A673 (cell line): ENCODE results near the gene LTC4S. TPM values are rescaled to one million over a fixed set of nuclear protein-coding genes. Genes with fewer than 3 reads are reported as not detected.

ENCODE experiments used
- BruUV-seq: library from RNA; stranded (reverse); fragments of 400-500 nt; replicated peaks from 2 replicates; lab custom pipeline; 2021; lab: Mats Ljungman, UMichigan
- CTCF ChIA-PET: fragments of 300-600 bp; sonication (Branson Sonifier 250); formaldehyde crosslinking; loops from one replicate; lab custom pipeline; 2022; ENCODE audit warnings: antibody characterized with exemption; lab: Charles Lee
- POLR2A ChIA-PET: fragments of 300-600 bp; sonication (Branson Sonifier 250); formaldehyde crosslinking; loops from one replicate; lab custom pipeline; 2022; ENCODE audit warnings: antibody characterized with exemption; ENCODE audit not compliant: low non-redundant PET; lab: Charles Lee
- DNase-seq: peaks from one replicate; pipeline ENCODE4 v3.0.0-alpha.2; 2015; ENCODE audit warnings: low spot score
- H3K27ac ChIP-seq: fragments of 200-600 bp; sonication (generic); 2 replicates; pipeline ENCODE4 v1.5.1; 2016; ENCODE audit warnings: mixed run types, low read depth, mild to moderate bottlenecking, mixed read lengths, antibody characterized with exemption, low read length; ENCODE audit not compliant: poor library complexity, severe bottlenecking
- H3K27me3 ChIP-seq: fragments of 200-600 bp; sonication (generic); replicated peaks from 2 replicates; pipeline ENCODE4 v1.6.1; 2017; ENCODE audit warnings: mixed run types, low read depth, mild to moderate bottlenecking, mixed read lengths, antibody characterized with exemption, low read length; ENCODE audit not compliant: insufficient read depth, poor library complexity
- H3K36me3 ChIP-seq: fragments of 200-600 bp; sonication (generic); 2 replicates; pipeline ENCODE4 v1.6.1; 2016; ENCODE audit warnings: mixed run types, mild to moderate bottlenecking, mixed read lengths, antibody characterized with exemption, low read length; ENCODE audit not compliant: insufficient read depth, poor library complexity, severe bottlenecking
- H3K4me1 ChIP-seq: fragments of 200-600 bp; sonication (generic); 2 replicates; pipeline ENCODE4 v1.6.1; 2017; ENCODE audit warnings: mixed run types, mild to moderate bottlenecking, mixed read lengths, antibody characterized with exemption, low read length; ENCODE audit not compliant: insufficient read depth, poor library complexity, severe bottlenecking
- H3K4me3 ChIP-seq: fragments of 200-600 bp; sonication (generic); 2 replicates; pipeline ENCODE4 v1.5.1; 2016; ENCODE audit warnings: low read depth, mixed run types, mild to moderate bottlenecking, mixed read lengths, low read length; ENCODE audit not compliant: poor library complexity, severe bottlenecking
- H3K9me3 ChIP-seq: fragments of 200-600 bp; sonication (generic); 2 replicates; pipeline ENCODE4 v1.6.1; 2016; ENCODE audit warnings: mixed run types, low read depth, mild to moderate bottlenecking, mixed read lengths, antibody characterized with exemption, low read length; ENCODE audit not compliant: poor library complexity, severe bottlenecking
- CTCF ChIP-seq: fragments of 300-800, 200-600 bp; sonication (generic); conservative IDR thresholded peaks from 2 replicates; pipeline ENCODE4 v1.5.1; 2017; ENCODE audit warnings: low read depth, mild to moderate bottlenecking, antibody characterized with exemption, low read length, moderate library complexity, mixed read lengths
- EZH2 ChIP-seq: fragments of 200-600 bp; sonication (generic); IDR thresholded peaks from 2 replicates; pipeline ENCODE4 v1.6.1; 2017; ENCODE audit warnings: borderline replicate concordance, low read depth, mild to moderate bottlenecking, mixed read lengths, antibody characterized with exemption, low read length; ENCODE audit not compliant: poor library complexity, severe bottlenecking
- intact Hi-C: fragments of 100-400 bp; cut with micrococcal nuclease; formaldehyde crosslinking; loops from one replicate; pipeline ENCODE4 v1.10.0; 2022; ENCODE audit not compliant: unreplicated experiment
- total RNA-seq: library from RNA; stranded (reverse); gene quantifications from 2 replicates; pipeline ENCODE4 v1.2.3, GENCODE V29; 2021

Gene LTC4S
- total RNA-seq, 1 experiment from 2014 or later = 0.58 TPM

GRCh38 chr5:179837076-179838011 is 43.6 kb downstream of the LTC4S start:
- intact Hi-C loops = no loop called here
- POLR2A ChIA-PET = no interaction called here

GRCh38 chr5:179839328-179840256 is 45.8 kb downstream of the LTC4S start:
- ChIA-PET CTCF (no interaction called here), POLR2A (no interaction called here)
- BruUV-seq = no TSS peak
- TF ChIP-seq EZH2 (no peak), CTCF (no peak)
- intact Hi-C loops = no loop called here
- no peak for DNase-seq
- peaks cover 23% of the 10 kb centered on the region for H3K36me3 ChIP-seq
- H3K4me3 ChIP-seq = no peak overlapping the region
- H3K27me3 ChIP-seq = no peaks in the 10 kb centered on the region
- H3K9me3 ChIP-seq = no peaks in the 10 kb centered on the region
- H3K27ac ChIP-seq = no peak overlapping the region
- H3K4me1 ChIP-seq = no peaks in the 10 kb centered on the region

More at GRCh38 chr5:179837076-179838011, 43.6 kb downstream of the LTC4S start:
- BruUV-seq = no TSS peak
- Histone ChIP-seq H3K36me3 (peaks cover 41% of the 10 kb centered on the region), H3K9me3 (no peaks in the 10 kb centered on the region), H3K27me3 (no peaks in the 10 kb centered on the region), H3K4me3 (no peak overlapping the region), H3K4me1 (no peaks in the 10 kb centered on the region), H3K27ac (no peak overlapping the region)
- DNase-seq = no peak
- CTCF ChIA-PET = no interaction called here
- TF ChIP-seq EZH2 = no peak
- TF ChIP-seq CTCF = no peak

GRCh38 chr5:179840321-179840720 is 46.5 kb downstream of the LTC4S start:
- TF ChIP-seq EZH2 = no peak
- no peak for TF ChIP-seq CTCF
- H3K27ac ChIP-seq = no peak overlapping the region
- H3K4me1 ChIP-seq = no peaks in the 10 kb centered on the region
- no peaks in the 10 kb centered on the region for H3K9me3 ChIP-seq
- no TSS peak for BruUV-seq
- intact Hi-C loops = no loop called here
- no peak for DNase-seq
- H3K36me3 ChIP-seq = peaks cover 23% of the 10 kb centered on the region
- ChIA-PET CTCF (no interaction called here), POLR2A (no interaction called here)
- H3K27me3 ChIP-seq = no peaks in the 10 kb centered on the region
- no peak overlapping the region for H3K4me3 ChIP-seq
